Measurements from ENCODE around the gene MRPL32. TPM values are rescaled to one million over a fixed set of nuclear protein-coding genes. Genes with fewer than 3 reads are reported as not detected.

MRPL32 gene
- total RNA-seq, 1 experiment from 2014 or later = 61.6 TPM

- no peaks in the 10 kb centered on the region for H3K9me3 Mint-ChIP-seq (ENCODE audit: unreplicated experiment)
- no peak overlapping the region for H3K4me3 ChIP-seq (ENCODE audit: low read depth, low read length)
- H3K36me3 Mint-ChIP-seq (ENCODE audit: insufficient read depth, unreplicated experiment) = no peaks in the 10 kb centered on the region
- no TSS peak for BruUV-seq (replicated peaks)
- TF ChIP-seq CTCF (IDR thresholded peaks at IDR 0.05; ENCODE audit: insufficient read depth in 1 of 2, low read depth in 1 of 2, low read length in 1 of 2, severe bottlenecking in 1 of 2, unreplicated experiment in 1 of 2) = no peak
- no peak overlapping the region for H3K27ac Mint-ChIP-seq (ENCODE audit: unreplicated experiment)
- no peaks in the 10 kb centered on the region for H3K4me1 Mint-ChIP-seq (ENCODE audit: low read depth, unreplicated experiment)
- no peaks in the 10 kb centered on the region for H3K4me1 ChIP-seq
- intact Hi-C loops (cut with micrococcal nuclease; ENCODE audit: unreplicated experiment) = no loop called here
- no peaks in the 10 kb centered on the region for H3K27me3 ChIP-seq (replicated peaks; ENCODE audit: control insufficient read depth, insufficient read depth, low read length)
- H3K27me3 Mint-ChIP-seq (ENCODE audit: insufficient read depth, unreplicated experiment) = peaks cover 14% of the 10 kb centered on the region
- H3K36me3 ChIP-seq (ENCODE audit: control insufficient read depth, insufficient read depth, low read length) = no peaks in the 10 kb centered on the region
- no peak for DNase-seq
- CTCF ChIA-PET = no interaction called here
- POLR2A ChIA-PET = no interaction called here
- no peaks in the 10 kb centered on the region; the same call in 1 of the 2 replicates for H3K9me3 ChIP-seq
- no peak overlapping the region for H3K4me3 Mint-ChIP-seq (ENCODE audit: unreplicated experiment)
Observed at GRCh38 chr7:42967391-42967790, 35.2 kb downstream of the MRPL32 start.

GRCh38 chr7:42972699-42973500 lies 40.7 kb downstream of the MRPL32 start:
- no peaks in the 10 kb centered on the region for H3K36me3 ChIP-seq (ENCODE audit: control insufficient read depth, insufficient read depth, low read length)
- H3K4me3 ChIP-seq (ENCODE audit: low read depth, low read length) = no peak overlapping the region
- BruUV-seq (replicated peaks) = no TSS peak
- no peaks in the 10 kb centered on the region for H3K4me1 ChIP-seq
- Mint-ChIP-seq H3K27ac (ENCODE audit: unreplicated experiment) (no peak overlapping the region), H3K4me1 (ENCODE audit: low read depth, unreplicated experiment) (no peaks in the 10 kb centered on the region), H3K4me3 (ENCODE audit: unreplicated experiment) (no peak overlapping the region), H3K9me3 (ENCODE audit: unreplicated experiment) (no peaks in the 10 kb centered on the region), H3K27me3 (ENCODE audit: insufficient read depth, unreplicated experiment) (peaks cover 7% of the 10 kb centered on the region), H3K36me3 (ENCODE audit: insufficient read depth, unreplicated experiment) (no peaks in the 10 kb centered on the region)
- intact Hi-C loops (cut with micrococcal nuclease; ENCODE audit: unreplicated experiment) = no loop called here
- no peak for TF ChIP-seq CTCF (IDR thresholded peaks at IDR 0.05; ENCODE audit: insufficient read depth in 1 of 2, low read depth in 1 of 2, low read length in 1 of 2, severe bottlenecking in 1 of 2, unreplicated experiment in 1 of 2)
- DNase-seq = no peak
- H3K27me3 ChIP-seq (replicated peaks; ENCODE audit: control insufficient read depth, insufficient read depth, low read length) = no peaks in the 10 kb centered on the region
- no peaks in the 10 kb centered on the region for H3K9me3 ChIP-seq
- ChIA-PET POLR2A (interaction anchor here (0.5 kb wide), 2 partner anchors 41 to 133 kb away, joined by 3 to 4 read pairs; partner anchors contain the start of genes MRPL32 and PSMA2), CTCF (interaction anchor here (1.1 kb wide), 1 partner anchor 10 kb away, joined by 3 read pairs; no protein-coding TSS in a partner anchor)

- Histone ChIP-seq H3K4me3 (ENCODE audit: low read depth, low read length) (no peak overlapping the region), H3K27me3 (replicated peaks; ENCODE audit: control insufficient read depth, insufficient read depth, low read length) (no peaks in the 10 kb centered on the region), H3K4me1 (no peaks in the 10 kb centered on the region), H3K9me3 (no peaks in the 10 kb centered on the region), H3K36me3 (ENCODE audit: control insufficient read depth, insufficient read depth, low read length) (no peaks in the 10 kb centered on the region)
- Mint-ChIP-seq H3K9me3 (ENCODE audit: unreplicated experiment) (no peaks in the 10 kb centered on the region), H3K27me3 (ENCODE audit: insufficient read depth, unreplicated experiment) (peaks cover 13% of the 10 kb centered on the region), H3K4me3 (ENCODE audit: unreplicated experiment) (no peak overlapping the region), H3K27ac (ENCODE audit: unreplicated experiment) (no peak overlapping the region), H3K4me1 (ENCODE audit: low read depth, unreplicated experiment) (no peaks in the 10 kb centered on the region), H3K36me3 (ENCODE audit: insufficient read depth, unreplicated experiment) (no peaks in the 10 kb centered on the region)
- DNase-seq = no peak
- CTCF ChIA-PET = no interaction called here
- intact Hi-C loops (cut with micrococcal nuclease; ENCODE audit: unreplicated experiment) = no loop called here
- TF ChIP-seq CTCF (IDR thresholded peaks at IDR 0.05; ENCODE audit: insufficient read depth in 1 of 2, low read depth in 1 of 2, low read length in 1 of 2, severe bottlenecking in 1 of 2, unreplicated experiment in 1 of 2) = no peak
- POLR2A ChIA-PET = no interaction called here
- no TSS peak for BruUV-seq (replicated peaks)
Observed at GRCh38 chr7:42976371-42976770, 44.2 kb downstream of the MRPL32 start.

Data from Caco-2 (cell line).